ENCODE results near the gene CENPK.

- TF ChIP-seq CTCF (IDR thresholded peaks at IDR 0.05), result no peak
- no peak for TF ChIP-seq POLR2A (IDR thresholded peaks at IDR 0.05)
Measured at GRCh38 chr5:65588694-65589093, 25.7 kb upstream of the CENPK start.

Measured in uterus (tissue), 2 donors.